GM19193 (cell line): ENCODE measurements around the gene HOXA11.

ENCODE experiments used
- POLR2A ChIP-seq: IDR thresholded peaks from 4 replicates; pipeline ENCODE4 v1.6.1; 2011; ENCODE audit not compliant: insufficient read depth, insufficient read length; ENCODE audit errors: extremely low read depth

The HOXA11 gene

DNA sequence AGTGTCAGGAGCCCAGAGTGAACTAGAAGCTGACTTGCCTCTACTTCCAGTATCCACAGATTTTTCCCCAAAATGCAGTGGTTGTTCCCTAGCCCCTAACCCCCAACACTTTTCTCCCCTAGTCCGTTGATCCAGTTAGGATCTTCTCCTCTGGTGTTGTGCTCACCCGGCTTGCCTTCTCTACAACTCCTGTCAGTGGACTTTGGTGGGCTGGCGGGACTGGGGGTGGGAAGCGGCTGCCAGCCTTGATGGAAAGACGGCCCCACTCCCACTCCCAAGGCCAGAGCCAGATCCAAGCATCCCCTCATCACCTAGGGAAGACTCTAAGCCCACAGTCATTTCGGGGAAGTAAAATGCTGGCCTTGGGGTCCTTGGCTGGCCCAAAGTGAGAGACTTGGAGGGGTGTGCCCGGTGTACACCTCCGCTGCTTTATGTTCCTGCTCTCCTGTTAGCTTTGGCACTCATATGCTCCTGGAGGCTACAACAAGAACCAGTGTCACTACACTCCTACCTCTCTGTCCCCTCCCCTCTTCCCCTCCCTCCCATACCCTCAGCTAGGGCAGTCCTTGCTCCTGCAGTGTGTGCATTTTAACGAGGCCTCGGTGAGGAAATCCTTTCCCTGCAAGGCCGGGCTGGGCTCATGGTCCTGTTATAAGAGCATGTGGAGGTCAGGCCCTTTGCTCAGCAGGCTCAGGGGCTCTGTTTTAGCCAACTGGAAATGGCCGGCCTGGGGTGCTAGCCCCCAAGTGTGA, 10.0 kb downstream of the HOXA11 start:
- no peak for TF ChIP-seq POLR2A

GRCh38 chr7:27173956-27174873, 10.8 kb downstream of the HOXA11 start, which contains the start of gene HOXA10:
Gene HOXA10 (minus strand): TSS chr7:27174320. CDS start chr7:27174306, 14 bp downstream.
- TF ChIP-seq POLR2A = no peak

DNA sequence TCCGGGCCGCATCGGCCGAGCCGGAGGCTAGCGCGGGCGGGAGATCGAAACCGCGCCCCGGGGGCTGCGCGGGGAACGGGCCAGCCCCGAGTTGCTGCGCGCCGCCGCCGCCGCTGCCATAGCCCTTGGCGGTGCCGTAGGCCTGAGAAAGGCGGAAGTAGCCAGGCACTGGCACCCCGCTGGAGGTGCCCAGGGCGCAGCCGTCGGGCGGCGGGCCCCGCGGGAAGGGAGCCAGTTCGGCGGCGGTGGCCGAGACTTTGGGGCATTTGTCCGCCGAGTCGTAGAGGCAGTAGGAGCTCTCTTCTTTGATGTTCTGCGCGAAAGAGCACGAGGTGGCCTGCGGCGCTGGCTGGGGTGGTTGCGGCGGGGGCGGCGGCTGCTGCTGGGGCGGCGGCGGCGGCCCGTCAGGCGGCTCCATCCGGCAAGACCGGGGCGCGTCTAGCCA, 11.5 kb downstream of the HOXA11 start:
- no peak for TF ChIP-seq POLR2A

DNA sequence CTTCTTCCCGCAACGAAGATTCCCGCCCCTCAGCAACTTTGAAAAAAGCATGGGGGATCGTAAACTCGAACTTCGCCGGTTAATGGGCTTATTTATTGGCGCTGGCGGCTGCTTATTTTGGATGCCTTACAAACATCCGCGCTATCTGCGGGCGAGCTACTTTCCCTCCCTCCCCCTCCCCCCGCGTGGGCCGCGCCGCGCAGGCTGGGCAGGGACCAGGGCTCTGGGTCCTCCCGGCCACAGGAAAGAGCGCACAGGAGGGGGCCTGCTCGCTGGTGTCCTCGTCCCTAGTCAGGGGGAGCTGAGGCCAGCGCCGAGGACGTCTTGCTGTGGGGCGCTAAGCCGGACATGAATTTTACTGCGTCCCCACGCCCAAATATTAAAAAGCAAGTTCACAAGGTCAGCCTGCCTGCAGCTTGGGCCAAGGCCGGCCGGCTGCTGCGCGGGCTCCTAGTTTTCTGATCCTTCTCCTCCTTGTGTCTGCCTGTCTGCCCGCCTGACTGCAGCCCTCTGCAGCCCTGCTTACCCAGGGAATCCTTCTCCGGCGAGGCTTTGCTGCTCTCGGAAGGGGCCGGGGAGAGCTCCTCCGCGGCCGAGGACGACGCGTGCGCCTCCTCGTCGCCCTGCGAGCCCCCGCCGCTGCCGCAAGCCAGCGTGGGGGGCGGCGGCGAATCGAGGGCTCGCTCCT, 12.1 kb downstream of the HOXA11 start:
- no peak for TF ChIP-seq POLR2A

DNA sequence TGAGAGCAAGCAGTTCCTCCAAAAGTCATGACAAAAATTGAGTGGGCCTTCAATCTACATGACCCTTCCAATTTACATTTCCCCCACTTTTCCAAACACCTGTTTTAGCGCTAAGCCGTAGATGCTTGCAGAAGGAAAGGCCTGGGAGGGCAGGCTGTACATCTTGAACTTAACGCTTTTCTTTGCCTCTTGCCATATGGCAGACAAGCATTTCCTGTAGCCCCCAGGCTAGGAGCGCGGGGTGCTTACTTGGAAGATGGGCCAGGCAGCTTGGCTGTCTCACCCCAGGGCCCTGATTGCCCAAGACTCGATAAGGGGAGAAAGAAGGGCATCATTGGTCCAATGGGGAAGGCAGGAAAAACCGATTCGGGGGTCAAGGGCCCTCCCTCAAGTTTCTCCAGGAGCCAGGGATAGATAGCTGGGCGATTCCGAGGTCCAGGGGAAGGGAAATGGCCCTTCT, 12.7 kb downstream of the HOXA11 start:
- no peak for TF ChIP-seq POLR2A

GRCh38 chr7:27171637-27172314, 13.3 kb downstream of the HOXA11 start:
- no peak for TF ChIP-seq POLR2A

DNA sequence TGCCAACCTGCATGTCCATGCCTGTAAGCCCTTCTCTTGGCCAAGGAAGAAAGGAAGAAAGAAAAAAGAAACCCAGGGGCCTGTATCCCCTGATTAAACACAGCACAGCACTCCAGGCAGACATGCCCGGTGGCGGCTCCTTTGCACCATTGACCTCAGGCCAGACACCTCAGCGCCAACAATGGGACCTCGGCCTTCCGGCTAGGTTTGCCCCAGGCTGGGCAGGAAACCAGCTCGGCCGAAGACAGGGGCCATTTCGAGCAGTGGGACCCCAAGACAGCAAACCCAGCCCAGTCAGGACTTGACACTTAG, 13.8 kb downstream of the HOXA11 start:
- TF ChIP-seq POLR2A = no peak

GRCh38 chr7:27170426-27171324, 14.4 kb downstream of the HOXA11 start:
- no peak for TF ChIP-seq POLR2A

- TF ChIP-seq POLR2A = no peak
Observed at GRCh38 chr7:27169658-27170425, 15.2 kb downstream of the HOXA11 start.

DNA sequence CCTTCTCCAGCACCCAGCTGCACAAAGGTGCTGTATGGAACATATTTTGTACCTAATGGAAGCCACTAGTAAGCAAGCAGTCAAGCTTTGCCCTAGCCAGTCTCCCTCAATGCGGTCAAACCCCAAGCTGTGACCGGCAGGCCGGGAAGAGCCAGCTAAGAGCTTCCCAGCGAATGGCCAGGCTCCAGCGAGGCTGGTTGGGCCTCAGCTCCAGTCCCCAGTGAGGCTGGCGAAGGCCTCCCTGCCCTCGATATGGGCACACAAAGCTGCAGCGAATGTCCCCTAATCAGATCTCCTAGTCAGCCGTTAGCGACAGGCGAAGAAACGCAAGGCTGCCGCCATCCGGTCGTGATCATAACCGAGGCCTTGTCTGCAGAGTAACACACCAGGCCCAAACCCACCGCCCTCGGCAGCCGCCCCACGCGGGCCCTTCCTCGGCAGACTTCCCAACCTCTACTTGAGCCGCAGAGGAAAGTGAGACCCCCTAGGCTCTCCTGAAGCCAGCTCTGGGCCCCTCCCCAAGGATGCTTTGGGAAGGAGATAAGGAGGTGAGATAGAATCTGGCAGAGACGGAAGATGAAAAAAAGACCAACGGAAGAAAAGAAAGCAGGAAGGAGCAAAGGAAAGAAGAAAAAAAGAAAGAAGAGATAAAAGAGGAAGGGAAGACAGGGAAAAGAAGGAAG, 16.6 kb downstream of the HOXA11 start:
- no peak for TF ChIP-seq POLR2A

DNA sequence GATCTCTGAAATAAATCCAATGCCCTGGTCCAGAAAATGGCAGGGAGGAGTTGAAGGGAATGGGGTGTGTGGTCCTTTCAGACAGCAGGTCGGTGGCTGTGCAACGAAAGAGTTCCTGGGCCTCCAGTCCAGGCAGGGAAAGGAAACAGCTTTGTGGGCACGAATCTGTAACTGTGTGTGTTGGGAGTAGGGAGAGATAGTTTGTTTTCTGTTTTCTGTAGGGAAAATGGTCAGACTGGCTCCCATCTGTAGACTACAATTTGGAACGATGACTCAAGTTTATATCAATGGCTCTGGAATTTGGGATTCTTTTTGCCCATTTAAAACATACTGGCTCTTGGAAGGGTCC, 17.1 kb downstream of the HOXA11 start:
- no peak for TF ChIP-seq POLR2A
